ENCODE measurements around the gene FNDC3B. TPM values are rescaled to one million over a fixed set of nuclear protein-coding genes. Genes with fewer than 3 reads are reported as not detected.
"Not testable (repeated sequence)": the region's sequence is repeated elsewhere in the genome, so short reads cannot be mapped to it uniquely, and the experiment has no call there.

Gene FNDC3B
- total RNA-seq, 1 experiment from 2014 or later = 48.6 TPM

GRCh38 chr3:171994646-171995428, 44.5 kb upstream of the FNDC3B start:
- no peak overlapping the region for H3K4me3 ChIP-seq (ENCODE audit: low read length)

DNA sequence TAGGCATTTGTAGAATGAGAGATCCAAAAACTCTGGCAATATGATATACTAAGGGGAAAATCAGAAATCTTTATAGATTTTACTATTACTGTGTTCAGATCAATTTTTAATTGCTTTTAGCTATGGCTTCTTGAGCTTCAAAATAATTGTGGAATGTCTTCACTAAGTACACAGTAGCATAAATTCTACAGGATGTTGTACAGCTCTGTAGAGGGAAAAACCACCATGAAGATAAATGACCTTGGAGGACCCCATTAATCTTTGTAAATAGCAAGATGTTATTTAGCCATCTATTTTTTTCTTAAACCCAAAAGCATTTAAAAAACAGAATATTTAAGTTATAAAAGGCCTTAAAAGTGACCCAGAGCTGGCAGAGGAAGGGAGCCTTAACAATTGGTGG, 43.9 kb upstream of the FNDC3B start:
- TF ChIP-seq, protein P1, sequence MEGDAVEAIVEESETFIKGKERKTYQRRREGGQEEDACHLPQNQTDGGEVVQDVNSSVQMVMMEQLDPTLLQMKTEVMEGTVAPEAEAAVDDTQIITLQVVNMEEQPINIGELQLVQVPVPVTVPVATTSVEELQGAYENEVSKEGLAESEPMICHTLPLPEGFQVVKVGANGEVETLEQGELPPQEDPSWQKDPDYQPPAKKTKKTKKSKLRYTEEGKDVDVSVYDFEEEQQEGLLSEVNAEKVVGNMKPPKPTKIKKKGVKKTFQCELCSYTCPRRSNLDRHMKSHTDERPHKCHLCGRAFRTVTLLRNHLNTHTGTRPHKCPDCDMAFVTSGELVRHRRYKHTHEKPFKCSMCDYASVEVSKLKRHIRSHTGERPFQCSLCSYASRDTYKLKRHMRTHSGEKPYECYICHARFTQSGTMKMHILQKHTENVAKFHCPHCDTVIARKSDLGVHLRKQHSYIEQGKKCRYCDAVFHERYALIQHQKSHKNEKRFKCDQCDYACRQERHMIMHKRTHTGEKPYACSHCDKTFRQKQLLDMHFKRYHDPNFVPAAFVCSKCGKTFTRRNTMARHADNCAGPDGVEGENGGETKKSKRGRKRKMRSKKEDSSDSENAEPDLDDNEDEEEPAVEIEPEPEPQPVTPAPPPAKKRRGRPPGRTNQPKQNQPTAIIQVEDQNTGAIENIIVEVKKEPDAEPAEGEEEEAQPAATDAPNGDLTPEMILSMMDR (conservative IDR thresholded peaks at IDR 0.05; ENCODE audit: low read depth, low read length) = no peak
- TF ChIP-seq EZH2 (IDR thresholded peaks at IDR 0.05; ENCODE audit: low read length, unreplicated experiment) (no peak), EZH2phosphoT487 (IDR thresholded peaks at IDR 0.05; ENCODE audit: borderline replicate concordance, low read length) (no peak)
- ChIA-PET CTCF (interaction anchor here (0.6 kb wide), 1 partner anchor 107 kb away, joined by 3 read pairs; no protein-coding TSS in a partner anchor), POLR2A (ENCODE audit: unreplicated experiment) (no interaction called here)
- H3K79me2 ChIP-seq (ENCODE audit: low read length) = no peaks in the 10 kb centered on the region
- H3K9me3 ChIP-seq (ENCODE audit: low read length) = no peaks in the 10 kb centered on the region
- peaks cover 15% of the 10 kb centered on the region for H3K4me1 ChIP-seq (ENCODE audit: insufficient read depth, low read length)
- no peak overlapping the region for H3K9ac ChIP-seq (ENCODE audit: low read length)
- ATAC-seq = peak; percentile 12; the same call in 1 of the 2 replicates
- no peaks in the 10 kb centered on the region for H3K9me2 ChIP-seq (replicated peaks; ENCODE audit: low read length)
- no peak for DNase-seq
- intact Hi-C loops (cut with micrococcal nuclease) = loop anchor here (1.0 kb wide), 1 partner anchor 28 kb away; no protein-coding TSS in a partner anchor
- H3K27ac ChIP-seq (ENCODE audit: low read length) = no peak overlapping the region
- no peak overlapping the region for H2AFZ ChIP-seq (ENCODE audit: low read length)
- no TSS peak for BruUV-seq (replicated peaks)
- H3F3A ChIP-seq (ENCODE audit: low read length, unreplicated experiment) = no peaks in the 10 kb centered on the region
- no peaks in the 10 kb centered on the region for H3K27me3 ChIP-seq (ENCODE audit: low read length)
- no peak overlapping the region for H3K4me3 ChIP-seq (ENCODE audit: low read length)
- H4K20me1 ChIP-seq (ENCODE audit: low read length) = no peaks in the 10 kb centered on the region
- H3K4me2 ChIP-seq (ENCODE audit: low read length) = no peak overlapping the region
- H3K36me3 ChIP-seq (ENCODE audit: low read depth, low read length) = no peaks in the 10 kb centered on the region

More at GRCh38 chr3:171994646-171995428, 44.5 kb upstream of the FNDC3B start:
- no peak overlapping the region for H3K27ac ChIP-seq (ENCODE audit: low read length)
- no peaks in the 10 kb centered on the region for H3K36me3 ChIP-seq (ENCODE audit: low read depth, low read length)
- peak overlapping the region; percentile 24; the same call in 1 of the 2 replicates for H2AFZ ChIP-seq (ENCODE audit: low read length)
- TF ChIP-seq EZH2phosphoT487 (IDR thresholded peaks at IDR 0.05; ENCODE audit: borderline replicate concordance, low read length) (no peak), EZH2 (IDR thresholded peaks at IDR 0.05; ENCODE audit: low read length, unreplicated experiment) (no peak)
- ChIA-PET POLR2A (ENCODE audit: unreplicated experiment) (no interaction called here), CTCF (interaction anchor here (0.6 kb wide), 1 partner anchor 108 kb away, joined by 3 read pairs; no protein-coding TSS in a partner anchor)
- peak; percentile 77 for DNase-seq
- no peaks in the 10 kb centered on the region for H4K20me1 ChIP-seq (ENCODE audit: low read length)
- no peaks in the 10 kb centered on the region for H3K79me2 ChIP-seq (ENCODE audit: low read length)
- no peak overlapping the region for H3K4me2 ChIP-seq (ENCODE audit: low read length)
- ATAC-seq = peak; percentile 89
- no peaks in the 10 kb centered on the region for H3K27me3 ChIP-seq (ENCODE audit: low read length)
- H3K9ac ChIP-seq (ENCODE audit: low read length) = no peak overlapping the region
- BruUV-seq (replicated peaks) = no TSS peak
- no peaks in the 10 kb centered on the region for H3F3A ChIP-seq (ENCODE audit: low read length, unreplicated experiment)
- no peaks in the 10 kb centered on the region for H3K9me3 ChIP-seq (ENCODE audit: low read length)
- intact Hi-C loops (cut with micrococcal nuclease) = loop anchor here (1.0 kb wide), 1 partner anchor 28 kb away; no protein-coding TSS in a partner anchor
- no peaks in the 10 kb centered on the region for H3K9me2 ChIP-seq (replicated peaks; ENCODE audit: low read length)
- H3K4me1 ChIP-seq (ENCODE audit: insufficient read depth, low read length) = peaks cover 15% of the 10 kb centered on the region

GRCh38 chr3:171996178-171996817, 43.1 kb upstream of the FNDC3B start:
- intact Hi-C loops (cut with micrococcal nuclease) = no loop called here
- Histone ChIP-seq H3F3A (ENCODE audit: low read length, unreplicated experiment) (no peaks in the 10 kb centered on the region), H4K20me1 (ENCODE audit: low read length) (no peaks in the 10 kb centered on the region), H3K36me3 (ENCODE audit: low read depth, low read length) (no peaks in the 10 kb centered on the region), H3K9ac (ENCODE audit: low read length) (no peak overlapping the region), H3K27ac (ENCODE audit: low read length) (no peak overlapping the region), H3K4me2 (ENCODE audit: low read length) (no peak overlapping the region), H3K79me2 (ENCODE audit: low read length) (no peaks in the 10 kb centered on the region), H3K27me3 (ENCODE audit: low read length) (no peaks in the 10 kb centered on the region), H3K4me3 (ENCODE audit: low read length) (no peak overlapping the region), H3K4me1 (ENCODE audit: insufficient read depth, low read length) (peaks cover 15% of the 10 kb centered on the region), H3K9me2 (replicated peaks; ENCODE audit: low read length) (no peaks in the 10 kb centered on the region), H3K9me3 (ENCODE audit: low read length) (no peaks in the 10 kb centered on the region), H2AFZ (ENCODE audit: low read length) (no peak overlapping the region)
- TF ChIP-seq EZH2 (IDR thresholded peaks at IDR 0.05; ENCODE audit: low read length, unreplicated experiment) (no peak), EZH2phosphoT487 (IDR thresholded peaks at IDR 0.05; ENCODE audit: borderline replicate concordance, low read length) (no peak)
- TF ChIP-seq, protein P1 (conservative IDR thresholded peaks at IDR 0.05; ENCODE audit: low read depth, low read length) = no peak
- no TSS peak for BruUV-seq (replicated peaks)
- CTCF ChIA-PET = no interaction called here
- POLR2A ChIA-PET (ENCODE audit: unreplicated experiment) = no interaction called here
- DNase-seq (no peak), ATAC-seq (no peak)

DNA sequence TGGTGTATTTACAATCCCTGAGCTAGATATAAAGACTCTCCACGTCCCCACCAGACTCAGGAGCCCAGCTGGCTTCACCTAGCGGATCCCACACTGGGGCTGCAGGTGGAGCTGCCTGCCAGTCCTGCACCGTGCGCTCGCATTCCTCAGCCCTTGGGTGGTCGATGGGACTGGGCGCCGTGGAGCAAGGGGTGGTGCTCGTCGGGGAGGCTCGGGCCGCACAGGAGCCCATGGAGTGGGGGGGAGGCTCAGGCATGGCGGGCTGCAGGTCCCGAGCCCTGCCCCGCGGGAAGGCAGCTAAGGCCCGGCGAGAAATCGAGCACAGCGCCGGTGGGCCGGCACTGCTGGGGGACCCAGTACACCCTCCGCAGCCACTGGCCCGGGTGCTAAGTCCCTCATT, 40.6 kb upstream of the FNDC3B start:
- H3K27ac ChIP-seq (ENCODE audit: low read length); ATAC-seq; H3K9me3 ChIP-seq (ENCODE audit: low read length); H3K4me2 ChIP-seq (ENCODE audit: low read length); H3K4me3 ChIP-seq (ENCODE audit: low read length); intact Hi-C loops (cut with micrococcal nuclease); CTCF ChIA-PET; BruUV-seq (replicated peaks); POLR2A ChIA-PET (ENCODE audit: unreplicated experiment); H3F3A ChIP-seq (ENCODE audit: low read length, unreplicated experiment); H4K20me1 ChIP-seq (ENCODE audit: low read length); H3K79me2 ChIP-seq (ENCODE audit: low read length); DNase-seq; H3K9me2 ChIP-seq (replicated peaks; ENCODE audit: low read length); H3K36me3 ChIP-seq (ENCODE audit: low read depth, low read length); H3K9ac ChIP-seq (ENCODE audit: low read length); H2AFZ ChIP-seq (ENCODE audit: low read length); H3K27me3 ChIP-seq (ENCODE audit: low read length): not testable (repeated sequence)
- H3K4me1 ChIP-seq (ENCODE audit: insufficient read depth, low read length) = peaks cover 25% of the 10 kb centered on the region
